ENCODE data around the gene ITPRID1. TPM values are rescaled to one million over a fixed set of nuclear protein-coding genes. Genes with fewer than 3 reads are reported as not detected.

The ITPRID1 gene
- total RNA-seq, 1 experiment from 2014 or later: not detected

GRCh38 chr7:31665546-31665945 lies 151.7 kb downstream of the ITPRID1 start:
- H3K9ac ChIP-seq (ENCODE audit: low read length): no peak overlapping the region
- ChIA-PET POLR2A (no interaction called here), RAD21 (ENCODE audit: low non-redundant PET in 1 of 2, low total read pairs in 2 of 2, uncharacterized antibody in 2 of 2, unreplicated experiment in 2 of 2) (no interaction called here), CTCF (no interaction called here)
- H3K4me2 ChIP-seq (ENCODE audit: low read length): no peak overlapping the region
- DNase-seq (ENCODE audit: low read depth, low spot score) (no peak), ATAC-seq (no peak)
- H3K36me3 ChIP-seq (ENCODE audit: control insufficient read depth in 1 of 2, insufficient read depth in 2 of 2, low read length in 2 of 2): no peaks in the 10 kb centered on the region
- BruUV-seq (replicated peaks): no TSS peak
- H3K9me3 ChIP-seq (ENCODE audit: control insufficient read depth in 1 of 2, insufficient read depth in 1 of 2, low read depth in 1 of 2, low read length in 2 of 2): no peaks in the 10 kb centered on the region
- no peak overlapping the region for H3K4me3 ChIP-seq (replicated peaks in 1 of 2; ENCODE audit: low read depth in 1 of 2, low read length in 2 of 2)
- H2AFZ ChIP-seq (ENCODE audit: low read depth, low read length, poor library complexity, severe bottlenecking): no peak overlapping the region
- no peaks in the 10 kb centered on the region for H3K79me2 ChIP-seq (ENCODE audit: insufficient read depth, low read length)
- no peaks in the 10 kb centered on the region for H3K9me2 ChIP-seq (ENCODE audit: insufficient read depth)
- TF ChIP-seq POLR2A (IDR thresholded peaks at IDR 0.05; ENCODE audit: borderline replicate concordance, extremely low read depth, insufficient read depth, insufficient read length) (no peak), TCF7L2 (IDR thresholded peaks at IDR 0.05; ENCODE audit: borderline replicate concordance, extremely low read depth, insufficient read depth, insufficient read length) (no peak)
- no peak overlapping the region for H3K27ac ChIP-seq (ENCODE audit: low read depth, low read length)
- H4K20me1 ChIP-seq (ENCODE audit: insufficient read depth): no peaks in the 10 kb centered on the region
- H3K4me1 ChIP-seq (ENCODE audit: control insufficient read depth in 1 of 2, insufficient read depth in 2 of 2, low read length in 2 of 2): no peaks in the 10 kb centered on the region
- H3K27me3 ChIP-seq (ENCODE audit: insufficient read depth, low read length): no peaks in the 10 kb centered on the region; the same call in 1 of the 2 replicates
- intact Hi-C loops (cut with micrococcal nuclease): no loop called here

- intact Hi-C loops (cut with micrococcal nuclease): no loop called here
- TF ChIP-seq EZH2phosphoT487 (IDR thresholded peaks at IDR 0.05; ENCODE audit: borderline replicate concordance): no peak
- no peak for TF ChIP-seq REST (IDR thresholded peaks at IDR 0.05; ENCODE audit: low read depth)
- no peak for TF ChIP-seq CBX3 (IDR thresholded peaks at IDR 0.05; ENCODE audit: low read depth)
- TF ChIP-seq ZBTB33 (IDR thresholded peaks at IDR 0.05; ENCODE audit: extremely low read depth, insufficient replicate concordance, low read length): no peak
- TF ChIP-seq SP1 (IDR thresholded peaks at IDR 0.05; ENCODE audit: low read depth): no peak
- no peak for TF ChIP-seq YY1 (IDR thresholded peaks at IDR 0.05; ENCODE audit: extremely low read depth, insufficient replicate concordance, low read depth, low read length)
- no peak for TF ChIP-seq ZFX (IDR thresholded peaks at IDR 0.05)
- no peak for TF ChIP-seq ZNF274 (IDR thresholded peaks at IDR 0.05; ENCODE audit: low read depth, low read length)
- TF ChIP-seq TCF7L2 (IDR thresholded peaks at IDR 0.05; ENCODE audit: borderline replicate concordance, extremely low read depth, insufficient read depth, insufficient read length): no peak
- no peak for TF ChIP-seq RAD21 (IDR thresholded peaks at IDR 0.05; ENCODE audit: low read depth)
- TF ChIP-seq EZH2 (IDR thresholded peaks at IDR 0.05): no peak
- TF ChIP-seq JUND (IDR thresholded peaks at IDR 0.05): no peak
- no peak for TF ChIP-seq POLR2A (IDR thresholded peaks at IDR 0.05; ENCODE audit: borderline replicate concordance, extremely low read depth, insufficient read depth, insufficient read length)
- no peak for TF ChIP-seq MAX (IDR thresholded peaks at IDR 0.05)
- no peak for TF ChIP-seq FOSL1 (IDR thresholded peaks at IDR 0.05; ENCODE audit: low read depth)
- no peak for TF ChIP-seq SRF (IDR thresholded peaks at IDR 0.05; ENCODE audit: low read depth)
These were observed 155.6 kb downstream of the ITPRID1 start for GRCh38 chr7:31669461-31669860.

More at GRCh38 chr7:31669461-31669860, 155.6 kb downstream of the ITPRID1 start:
- ChIA-PET POLR2A (no interaction called here), CTCF (no interaction called here), RAD21 (ENCODE audit: low non-redundant PET in 1 of 2, low total read pairs in 2 of 2, uncharacterized antibody in 2 of 2, unreplicated experiment in 2 of 2) (no interaction called here)
- no peak overlapping the region for H3K4me2 ChIP-seq (ENCODE audit: low read length)
- no peak for ATAC-seq
- H3K79me2 ChIP-seq (ENCODE audit: insufficient read depth, low read length): no peaks in the 10 kb centered on the region
- no peak overlapping the region for H3K27ac ChIP-seq (ENCODE audit: low read depth, low read length)
- H3K9ac ChIP-seq (ENCODE audit: low read length): no peak overlapping the region
- no peaks in the 10 kb centered on the region for H3K36me3 ChIP-seq (ENCODE audit: control insufficient read depth in 1 of 2, insufficient read depth in 2 of 2, low read length in 2 of 2)
- H3K4me3 ChIP-seq (replicated peaks in 1 of 2; ENCODE audit: low read depth in 1 of 2, low read length in 2 of 2): no peak overlapping the region
- BruUV-seq (replicated peaks): no TSS peak
- no peak overlapping the region for H2AFZ ChIP-seq (ENCODE audit: low read depth, low read length, poor library complexity, severe bottlenecking)
- H3K4me1 ChIP-seq (ENCODE audit: control insufficient read depth in 1 of 2, insufficient read depth in 2 of 2, low read length in 2 of 2): no peaks in the 10 kb centered on the region
- H3K27me3 ChIP-seq (ENCODE audit: insufficient read depth, low read length): peaks cover 5% of the 10 kb centered on the region; the same call in 1 of the 2 replicates
- no peaks in the 10 kb centered on the region for H3K9me3 ChIP-seq (ENCODE audit: control insufficient read depth in 1 of 2, insufficient read depth in 1 of 2, low read depth in 1 of 2, low read length in 2 of 2)
- DNase-seq (ENCODE audit: low read depth, low spot score): no peak
- H3K9me2 ChIP-seq (ENCODE audit: insufficient read depth): no peaks in the 10 kb centered on the region
- H4K20me1 ChIP-seq (ENCODE audit: insufficient read depth): no peaks in the 10 kb centered on the region

Data from HCT116 (cell line).